GM18505 (cell line): ENCODE data around the gene ARHGEF10L.

Experiments
- ATAC-seq: cut with Tn5 transposase; IDR thresholded peaks from one replicate; pipeline ENCODE4 v1.9.1; 2021; ENCODE audit not compliant: unreplicated experiment
- POLR2A ChIP-seq: IDR thresholded peaks from 4 replicates; pipeline ENCODE4 v1.6.1; 2011; ENCODE audit warnings: borderline replicate concordance; ENCODE audit not compliant: insufficient read depth, insufficient read length; ENCODE audit errors: extremely low read depth

ARHGEF10L gene

DNA sequence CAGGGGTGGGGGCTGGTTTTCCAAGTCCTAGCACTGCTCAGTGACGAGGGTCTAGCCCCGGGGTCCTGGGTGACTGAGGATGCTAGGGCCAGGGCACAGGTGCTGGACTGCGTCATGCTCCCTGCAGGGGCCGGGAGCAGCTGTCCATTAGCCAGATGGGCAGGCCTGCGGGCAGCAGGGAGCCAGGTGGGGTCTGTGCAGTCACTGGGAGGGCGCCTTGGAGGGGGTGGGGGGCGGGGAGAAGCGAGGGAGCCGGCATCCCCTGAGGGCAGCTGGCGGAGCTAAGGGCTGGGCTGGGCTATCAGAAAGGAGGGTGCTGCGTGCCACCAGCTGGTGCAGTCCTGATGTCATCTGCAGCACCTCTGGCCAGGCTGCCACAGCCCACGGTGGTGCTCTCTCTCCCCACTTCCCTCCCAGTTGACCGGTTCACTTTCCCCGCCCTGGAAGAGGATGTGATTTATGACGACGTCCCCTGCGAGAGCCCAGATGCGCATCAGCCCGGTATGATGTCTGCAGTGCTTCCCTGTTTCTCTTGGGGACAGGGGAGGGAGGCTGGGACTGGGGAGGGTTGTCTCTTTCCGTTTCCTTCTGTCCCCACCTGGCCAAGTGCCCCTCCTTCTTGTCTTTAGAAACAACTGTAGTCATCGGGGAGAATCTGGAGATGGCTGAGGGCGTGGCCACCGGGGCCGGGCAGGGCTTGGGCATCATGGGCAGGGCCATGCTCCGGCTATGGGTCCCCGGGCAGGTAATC lies 63.8 kb downstream of the ARHGEF10L start:
- no peak for TF ChIP-seq POLR2A
- no peak for ATAC-seq

DNA sequence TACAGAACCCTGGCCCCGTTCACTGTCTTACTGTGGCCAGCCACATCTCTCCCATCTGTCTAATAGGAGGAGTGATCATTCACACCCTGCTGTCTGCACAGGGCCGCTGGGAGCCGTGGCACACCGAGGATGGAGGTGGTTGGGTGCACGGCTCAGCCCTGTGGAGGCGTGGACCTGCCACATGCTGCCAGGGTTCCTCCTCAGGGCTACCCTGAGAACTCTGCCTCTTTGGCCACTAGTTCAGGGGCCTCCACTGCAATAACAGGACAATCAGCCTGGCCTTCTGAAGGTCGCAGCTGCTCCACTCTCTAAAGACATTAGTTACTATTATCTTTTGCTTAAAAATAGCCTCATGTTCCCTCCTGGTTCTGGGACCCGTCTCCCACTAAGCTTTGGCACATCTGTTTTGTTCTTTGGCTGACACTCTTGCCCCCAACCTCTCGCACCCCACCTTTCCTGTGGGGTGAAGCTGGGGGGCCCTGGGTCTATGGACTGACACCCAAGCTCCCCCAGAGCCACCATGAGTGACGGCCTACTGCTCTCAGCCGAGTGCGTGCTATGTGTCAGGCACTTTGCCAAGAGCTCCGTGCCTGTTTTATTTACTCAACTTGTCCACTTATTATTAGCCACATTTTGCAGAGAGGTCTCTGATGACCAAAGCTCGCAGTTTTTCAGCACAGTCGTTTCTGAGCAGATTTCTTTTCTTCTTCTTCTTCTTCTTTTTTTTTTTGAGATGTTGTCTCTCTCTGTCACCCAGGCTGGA lies 66.3 kb downstream of the ARHGEF10L start:
- TF ChIP-seq POLR2A: no peak
- ATAC-seq: no peak

DNA sequence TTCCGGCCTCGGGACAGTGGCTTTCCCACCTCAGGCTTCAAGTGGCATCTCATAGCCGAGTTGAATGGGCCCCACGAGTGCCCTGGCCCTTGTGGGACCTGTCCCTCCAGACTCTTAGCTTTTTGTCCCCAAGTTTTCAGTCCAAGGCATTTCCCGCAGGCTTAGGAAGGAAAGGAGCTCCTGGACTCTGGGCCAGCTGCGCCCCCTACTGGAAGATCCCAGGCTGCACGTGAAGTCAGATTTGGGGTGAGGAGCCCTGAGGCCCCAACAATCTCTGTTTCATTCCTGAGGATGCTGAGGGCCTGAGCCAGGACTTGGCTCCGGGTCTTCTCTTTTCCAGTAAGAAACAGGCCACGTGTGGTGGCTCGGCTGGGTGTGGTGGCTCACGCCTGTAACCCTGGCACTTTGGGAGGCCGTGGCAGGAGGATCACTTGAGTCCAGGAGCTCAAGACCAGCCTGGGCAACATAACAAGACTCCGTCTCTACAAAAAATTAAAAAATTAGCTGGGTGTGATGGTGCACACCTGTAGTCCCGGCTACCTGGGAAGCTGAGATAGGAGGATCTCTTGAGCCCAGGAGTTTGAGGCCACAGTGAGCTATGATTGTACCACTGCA lies 67.4 kb downstream of the ARHGEF10L start:
- no peak for TF ChIP-seq POLR2A
- ATAC-seq: no peak

DNA sequence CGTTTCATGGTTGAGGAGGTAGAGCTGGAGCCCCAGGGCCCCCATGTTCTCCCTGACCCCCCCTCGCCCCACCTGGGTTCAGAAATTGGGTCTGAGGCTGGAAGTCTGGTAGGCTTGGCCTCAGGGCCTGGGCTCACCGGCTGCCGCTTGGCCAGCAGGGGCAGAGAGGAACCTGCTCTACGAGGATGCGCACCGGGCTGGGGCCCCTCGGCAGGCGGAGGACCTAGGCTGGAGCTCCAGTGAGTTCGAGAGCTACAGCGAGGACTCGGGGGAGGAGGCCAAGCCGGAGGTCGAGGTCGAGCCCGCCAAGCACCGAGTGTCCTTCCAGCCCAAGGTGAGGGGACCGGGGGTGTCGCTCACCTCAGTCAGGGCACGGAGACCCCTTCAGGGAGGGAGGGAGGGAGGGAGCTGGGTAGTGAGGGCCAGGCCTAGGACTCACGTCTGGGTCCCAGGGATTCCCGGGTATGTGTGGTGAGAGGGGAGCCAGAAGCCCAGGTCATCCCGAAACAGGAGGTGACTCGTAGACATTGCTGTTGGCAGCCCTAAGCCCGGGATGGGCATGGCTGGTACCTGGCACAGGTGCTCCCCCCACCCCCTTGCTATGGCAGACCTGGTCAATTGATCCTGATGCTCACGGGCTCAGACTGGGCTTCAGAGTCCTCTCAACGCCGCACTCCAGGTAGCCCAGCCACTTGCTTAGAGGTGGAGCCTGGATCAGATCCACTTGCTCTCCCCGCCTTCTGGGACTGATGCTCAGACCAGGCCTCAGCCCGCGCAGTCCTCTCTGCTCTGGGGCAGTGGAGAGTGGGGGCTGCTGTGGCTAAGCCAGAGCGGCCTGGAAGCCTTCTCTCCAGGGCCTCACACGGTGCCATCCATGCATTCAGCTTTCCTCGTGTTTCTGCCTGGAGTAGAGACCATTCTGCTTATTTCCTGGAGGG lies 68.4 kb downstream of the ARHGEF10L start:
- no peak for ATAC-seq
- no peak for TF ChIP-seq POLR2A

DNA sequence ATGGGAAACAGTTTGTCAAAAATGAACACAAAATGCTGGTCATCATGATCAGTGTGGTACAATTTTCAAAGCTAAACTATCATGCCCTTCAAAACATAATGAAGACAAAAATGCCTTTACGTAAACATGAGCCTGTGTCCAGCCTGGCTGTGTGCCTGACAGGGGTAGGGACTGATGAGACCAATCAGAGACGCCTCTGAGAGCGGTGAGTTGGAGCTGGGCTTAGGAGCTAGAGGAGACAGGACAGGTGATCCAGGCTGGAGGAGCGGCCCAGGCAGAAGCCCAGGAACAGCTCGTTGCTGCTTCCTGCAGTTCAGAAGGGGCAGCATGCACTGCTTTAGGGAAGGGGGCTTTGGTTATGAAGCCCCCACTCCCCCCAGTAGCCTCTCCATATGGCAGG lies 70.0 kb downstream of the ARHGEF10L start:
- TF ChIP-seq POLR2A: no peak
- no peak for ATAC-seq

DNA sequence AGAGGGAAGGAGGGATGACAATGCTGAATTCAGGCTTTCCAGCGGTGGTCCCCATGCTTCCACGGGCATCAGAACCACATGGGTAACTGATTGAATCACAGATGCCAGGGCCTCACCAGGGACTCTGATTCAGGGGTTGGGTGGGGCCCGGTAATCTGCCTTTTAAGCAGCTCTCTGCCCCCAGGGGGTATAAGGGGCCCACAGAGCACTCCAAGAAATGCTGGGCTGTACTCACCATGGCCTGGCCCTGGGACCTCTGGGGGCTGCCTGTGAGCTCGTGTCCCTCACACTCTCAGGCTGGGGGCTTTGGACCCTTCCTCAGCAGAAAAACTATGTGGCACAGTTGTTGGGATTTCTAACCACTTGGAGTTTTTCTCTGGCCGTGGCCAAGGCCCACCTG lies 70.6 kb downstream of the ARHGEF10L start:
- no peak for ATAC-seq
- no peak for TF ChIP-seq POLR2A

DNA sequence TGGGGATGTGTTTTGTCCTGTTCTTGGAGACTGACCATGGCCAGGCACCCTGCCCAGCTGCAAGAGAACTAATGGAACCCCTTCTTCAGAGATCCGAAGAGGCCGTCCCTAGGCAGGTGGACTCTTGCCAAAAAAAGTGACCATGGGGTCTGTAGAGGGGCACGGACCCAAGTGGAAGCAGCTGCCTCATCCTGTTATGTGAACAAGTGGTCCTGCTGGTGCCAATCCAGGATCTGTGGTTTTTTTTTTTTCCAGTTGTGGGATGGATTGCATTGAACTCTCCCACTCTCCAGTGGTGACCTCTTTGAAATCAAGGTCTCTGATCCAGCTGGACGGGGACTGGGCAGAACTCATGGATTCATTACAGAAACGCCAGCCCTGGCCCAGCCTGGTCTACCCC lies 71.2 kb downstream of the ARHGEF10L start:
- no peak for ATAC-seq
- no peak for TF ChIP-seq POLR2A

DNA sequence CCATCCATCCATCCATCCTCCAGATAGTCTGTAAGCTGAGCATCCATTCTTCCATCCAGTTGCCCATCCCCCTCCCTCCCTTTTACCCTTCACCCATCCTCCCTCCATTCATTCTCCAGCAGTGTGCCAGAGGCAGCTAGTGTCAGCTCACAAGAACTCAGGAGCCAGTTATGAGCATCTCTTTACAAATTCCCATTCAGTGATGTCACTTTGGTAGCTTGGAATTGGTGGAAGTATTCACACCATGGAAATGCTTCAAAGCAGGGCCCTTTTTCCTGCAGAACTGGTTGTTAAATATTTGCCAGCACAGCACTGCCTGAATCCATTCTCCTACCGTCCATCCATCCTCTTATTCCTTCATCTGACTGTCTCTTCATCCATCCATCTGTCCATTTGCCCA lies 72.5 kb downstream of the ARHGEF10L start:
- no peak for ATAC-seq
- no peak for TF ChIP-seq POLR2A

DNA sequence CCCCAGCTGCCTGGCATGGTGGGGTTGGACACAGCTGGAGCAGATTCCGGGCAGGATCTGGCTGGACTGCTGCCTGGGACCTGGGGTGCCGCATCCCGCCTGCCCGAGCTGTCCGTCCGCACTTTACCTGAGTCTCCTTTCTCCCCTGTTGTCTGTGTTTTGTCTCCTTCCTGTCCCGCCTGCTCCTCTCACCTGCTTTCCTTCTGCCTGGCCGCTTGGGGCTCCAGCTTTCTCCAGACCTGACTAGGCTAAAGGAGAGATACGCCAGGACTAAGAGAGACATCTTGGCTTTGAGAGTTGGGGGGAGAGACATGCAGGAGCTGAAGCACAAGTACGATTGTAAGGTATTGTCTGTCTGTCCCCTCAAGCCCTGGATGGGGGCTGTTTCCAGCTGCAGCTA lies 73.3 kb downstream of the ARHGEF10L start:
- no peak for ATAC-seq
- TF ChIP-seq POLR2A: no peak

DNA sequence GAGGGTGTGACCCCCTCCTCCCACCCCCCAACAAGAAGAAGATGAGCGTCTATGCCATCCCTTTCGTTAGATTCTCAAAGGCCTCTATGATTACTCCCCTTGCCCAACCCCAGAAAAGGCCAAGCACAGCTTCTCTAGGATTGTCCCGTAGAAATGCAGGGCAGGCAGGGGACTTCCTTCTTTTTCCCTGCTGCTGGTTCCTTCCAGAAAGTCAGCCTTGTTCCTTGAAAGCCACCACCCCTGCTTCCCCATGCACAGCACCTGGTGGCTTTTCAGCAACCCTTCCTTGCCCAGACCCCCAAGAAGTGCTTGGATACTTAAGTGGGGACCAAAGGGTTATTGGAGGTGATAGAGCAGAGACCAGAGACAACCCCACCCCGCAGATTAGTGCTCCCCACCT lies 75.1 kb downstream of the ARHGEF10L start:
- ATAC-seq: no peak
- no peak for TF ChIP-seq POLR2A

DNA sequence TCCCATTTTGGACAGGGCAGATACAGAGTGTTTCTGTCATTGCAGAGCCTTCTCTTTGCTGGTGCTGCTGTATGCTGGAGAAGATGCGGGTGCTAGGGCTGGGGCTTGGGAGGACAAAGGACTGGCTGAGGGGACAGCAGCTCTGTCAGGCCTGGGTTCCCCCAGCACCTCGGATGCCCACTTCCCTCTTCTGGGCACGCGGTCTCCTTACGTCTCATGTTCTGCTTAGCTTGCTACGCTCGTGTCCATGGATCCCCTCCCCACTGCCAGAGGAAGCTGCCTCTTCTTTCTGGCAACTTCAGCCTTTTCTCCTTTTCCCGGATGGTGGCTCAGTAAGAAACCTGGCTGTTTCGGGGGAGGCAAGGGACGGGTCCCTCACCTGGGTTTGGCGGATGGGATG lies 75.7 kb downstream of the ARHGEF10L start:
- no peak for TF ChIP-seq POLR2A
- ATAC-seq: no peak

DNA sequence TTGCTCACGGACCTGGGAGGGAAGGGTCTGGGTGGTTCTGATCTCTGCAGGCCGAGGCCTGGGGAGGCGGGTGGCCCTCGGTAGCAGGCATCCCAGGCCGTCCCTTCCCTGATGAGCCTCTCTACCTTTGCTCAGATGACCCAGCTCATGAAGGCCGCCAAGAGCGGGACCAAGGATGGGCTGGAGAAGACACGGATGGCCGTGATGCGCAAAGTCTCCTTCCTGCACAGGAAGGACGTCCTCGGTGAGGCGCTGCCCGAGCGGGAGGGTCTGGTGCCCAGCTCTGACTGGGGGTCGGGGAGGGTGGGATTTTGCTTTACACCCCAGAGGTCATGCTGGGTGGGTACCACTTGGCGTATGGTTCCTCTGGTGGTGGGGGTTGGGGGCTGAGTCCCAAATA lies 76.5 kb downstream of the ARHGEF10L start:
- ATAC-seq: no peak
- no peak for TF ChIP-seq POLR2A
